ENCODE results near the gene C16orf74. TPM values are rescaled to one million over a fixed set of nuclear protein-coding genes. Genes with fewer than 3 reads are reported as not detected.

Gene C16orf74
- total and polyA plus RNA-seq, 2 of the 8 experiments (the other 6 are each of a cell fraction or from before 2014, with no cell fraction given), result 7.3 to 9.3 TPM

DNA sequence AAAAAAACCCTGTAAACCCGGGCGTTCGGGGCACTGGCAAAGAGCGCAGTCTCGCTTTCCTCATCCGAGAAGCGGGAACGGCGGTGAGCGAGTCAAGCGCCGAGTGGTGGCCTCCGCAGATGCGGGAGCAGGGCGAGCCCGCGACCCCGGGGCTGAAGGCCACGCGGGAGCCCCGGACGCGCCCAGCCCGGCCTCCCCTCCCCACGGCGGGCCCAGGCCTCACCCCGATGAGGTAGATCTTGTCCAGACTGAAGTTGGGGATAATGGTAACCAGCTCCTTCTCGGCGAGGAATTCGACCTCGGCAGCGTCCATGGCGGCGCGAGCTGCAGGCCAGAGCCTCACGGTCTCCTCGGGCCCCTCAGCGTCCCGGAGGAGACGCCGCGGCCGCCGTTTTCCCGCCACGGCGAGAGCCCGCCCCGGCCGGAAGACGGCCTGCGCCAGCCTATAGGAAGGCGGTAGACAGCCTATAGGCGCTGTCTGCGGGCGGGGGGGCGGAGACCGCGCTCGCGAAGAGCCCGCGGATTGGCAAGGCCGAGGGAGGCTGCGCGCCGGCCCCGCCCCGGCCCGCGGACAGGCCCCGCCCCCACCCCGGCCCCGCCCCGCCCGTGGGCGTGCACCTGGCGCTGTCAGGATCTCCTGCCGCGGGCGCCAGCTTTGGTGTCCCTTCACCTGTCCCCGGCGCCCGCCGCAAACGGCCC, 62.2 kb downstream of the C16orf74 start, which contains the start of gene GINS2:
Gene GINS2 (minus strand): TSS at position 369 of the 699 bp plus-strand sequence. CDS start 56 bp downstream, at position 313.
- H3K56ac ChIP-seq (replicated peaks; ENCODE audit: insufficient read length, low read depth, low read length), result no peak within 1 kb of the TSS
- no peak within 1 kb of the TSS for H2BK20ac ChIP-seq (ENCODE audit: low read length)
- peak within 1 kb of the TSS; percentile 72; the same call in 1 of the 2 replicates for H2AFZ ChIP-seq (ENCODE audit: low read length)
- H2BK12ac ChIP-seq (ENCODE audit: low read depth, low read length), result 0 out of 2 replicates have a peak within 1 kb of the TSS, but pooled peaks have one; percentile 68
- no peak within 1 kb of the TSS for H2AK5ac ChIP-seq (ENCODE audit: low read depth, low read length)
- peaks cover 0 to 4% of the 10 kb centered on the region in 2 experiments for H4K20me1 ChIP-seq (replicated peaks in 1 of 2; ENCODE audit: control insufficient read depth in 1 of 2, insufficient read depth in 2 of 2, low read length in 2 of 2)
- H3K36me3 ChIP-seq (ENCODE audit: control insufficient read depth in 2 of 4, insufficient read depth in 4 of 4, low read length in 3 of 4), result peaks cover 0 to 7% (median 0%) of the 10 kb centered on the region in 4 experiments; a peak in 4 of 8 replicates
- no peak for FAIRE-seq
- H4K5ac ChIP-seq (ENCODE audit: insufficient read length, low read depth, low read length), result no peak within 1 kb of the TSS
- H3K9ac ChIP-seq (replicated peaks in 1 of 4; ENCODE audit: extremely low read depth in 1 of 4, low read depth in 3 of 4, low read length in 3 of 4), result peak within 1 kb of the TSS; percentile 80 to 94 (median 87)
- H3K79me1 ChIP-seq (ENCODE audit: low read depth, low read length), result peaks cover 2% of the 10 kb centered on the region
- DNase-seq (ENCODE audit: low read depth in 1 of 2, low spot score in 2 of 2), result peak; percentile 60 to 86
- H3K9me3 ChIP-seq (ENCODE audit: insufficient read depth in 2 of 2, low read depth in 1 of 2, low read length in 1 of 2), result no peaks in the 10 kb centered on the region
- peak within 1 kb of the TSS; percentile 97; the same call in 1 of the 2 replicates for H4K8ac ChIP-seq (ENCODE audit: extremely low read depth, insufficient read depth, low read length)
- H3K18ac ChIP-seq (ENCODE audit: extremely low read depth, low read length), result peak within 1 kb of the TSS; percentile 95
- H3K4ac ChIP-seq (replicated peaks; ENCODE audit: insufficient read length, low read depth, low read length), result no peak within 1 kb of the TSS
- H3K14ac ChIP-seq (ENCODE audit: insufficient read length), result no peak within 1 kb of the TSS
- H3K27ac ChIP-seq (ENCODE audit: low read depth, low read length), result no peak within 1 kb of the TSS; the same call in 1 of the 2 replicates
- H3K79me2 ChIP-seq (ENCODE audit: control insufficient read depth in 1 of 2, insufficient read depth in 2 of 2, low read length in 2 of 2), result peaks cover 0 to 32% of the 10 kb centered on the region in 2 experiments; a peak in 2 of 4 replicates
- CTCF ChIA-PET (ENCODE audit: partially characterized antibody), result interaction anchor here (0.6 to 37.0 kb wide), 10 partner anchors 9 to 73 kb away, joined by 3 to 620 read pairs (median 8); no protein-coding TSS in a partner anchor
- H3K23ac ChIP-seq (ENCODE audit: insufficient read length), result no peak within 1 kb of the TSS
- H3K27me3 ChIP-seq (replicated peaks in 1 of 4; ENCODE audit: control insufficient read depth in 3 of 4, extremely low read depth in 1 of 4, insufficient read depth in 3 of 4, low read length in 3 of 4), result no peaks in the 10 kb centered on the region
- H2BK15ac ChIP-seq (ENCODE audit: low read length), result no peak within 1 kb of the TSS
- no peaks in the 10 kb centered on the region; the same call in 1 of the 2 replicates for H3K23me2 ChIP-seq (ENCODE audit: low read depth, low read length)
- peak within 1 kb of the TSS; percentile 59 to 90 (median 78) for H3K4me3 ChIP-seq (ENCODE audit: extremely low read depth in 1 of 4, insufficient read depth in 2 of 4, low read depth in 3 of 4, low read length in 4 of 4)
- no peak within 1 kb of the TSS for H2BK5ac ChIP-seq (ENCODE audit: low read depth, low read length)
- 7% methylated on average over 49 of the region's 86 CpGs; no CpG with 5 or more reads in 1 of the 2 experiments for WGBS, 2 experiments (ENCODE audit: extremely low coverage in 1 of 2, insufficient coverage in 1 of 2, insufficient read length in 1 of 2, insufficient replicate concordance in 2 of 2, low coverage in 1 of 2, low lambda C conversion rate in 2 of 2, missing lambda C conversion rate in 1 of 2)
- POLR2A ChIA-PET (ENCODE audit: partially characterized antibody), result interaction anchor here (0.8 to 9.5 kb wide), 9 partner anchors 9 to 471 kb away, joined by 3 to 77 read pairs (median 6); no protein-coding TSS in a partner anchor
- H3K4me2 ChIP-seq (ENCODE audit: insufficient read depth in 1 of 2, low read depth in 2 of 2, low read length in 2 of 2), result peak within 1 kb of the TSS; percentile 65 to 66
- no peak within 1 kb of the TSS for H2BK120ac ChIP-seq (replicated peaks; ENCODE audit: low read depth, low read length)
- peaks cover 0 to 5% (median 0%) of the 10 kb centered on the region in 4 experiments; a peak in 1 of 7 replicates for H3K4me1 ChIP-seq (replicated peaks in 1 of 4; ENCODE audit: control insufficient read depth in 3 of 4, insufficient read depth in 4 of 4, low read length in 3 of 4)
- no peak within 1 kb of the TSS for H4K91ac ChIP-seq (replicated peaks; ENCODE audit: insufficient read length, low read length)
- TF ChIP-seq CHD2 (IDR thresholded peaks at IDR 0.05; ENCODE audit: low read length), result no peak
- no peak for TF ChIP-seq CHD1 (IDR thresholded peaks at IDR 0.05; ENCODE audit: low read depth, low read length)
- TF ChIP-seq GTF2F1 (IDR thresholded peaks at IDR 0.05; ENCODE audit: borderline replicate concordance, low read depth, low read length), result no peak
- no peak for TF ChIP-seq CEBPB (IDR thresholded peaks at IDR 0.05; ENCODE audit: low read depth, low read length)
- TF ChIP-seq SP2 (IDR thresholded peaks at IDR 0.05; ENCODE audit: low read length), result peak; percentile 16; the same call in 1 of the 2 replicates
- TF ChIP-seq GABPA (IDR thresholded peaks at IDR 0.05; ENCODE audit: borderline replicate concordance, insufficient read depth, low read length), result no peak
- TF ChIP-seq KDM5A (IDR thresholded peaks at IDR 0.05; ENCODE audit: low read length), result no peak
- no peak for TF ChIP-seq SUZ12 (IDR thresholded peaks at IDR 0.05; ENCODE audit: low read length)
- TF ChIP-seq BCL11A (IDR thresholded peaks at IDR 0.05; ENCODE audit: low read depth in 2 of 2, low read length in 2 of 2), result no peak
- TF ChIP-seq NRF1 (IDR thresholded peaks at IDR 0.05; ENCODE audit: low read depth, low read length), result no peak
- no peak for TF ChIP-seq RNF2 (IDR thresholded peaks at IDR 0.05; ENCODE audit: borderline replicate concordance, low read depth, low read length, missing control alignments, poor library complexity, severe bottlenecking)
